Endothelial cell of umbilical vein (primary cell): ENCODE data around the gene AKAP13. TPM values are rescaled to one million over a fixed set of nuclear protein-coding genes. Genes with fewer than 3 reads are reported as not detected.

Experiments
- BruUV-seq: library from RNA; stranded (reverse); fragments of 400-500 nt; replicated peaks from 2 replicates; lab custom pipeline; 2021; lab: Mats Ljungman, UMichigan
- CTCF ChIA-PET: fragments of 300-600, 350-600 bp; sonication (Branson Sonifier 250); formaldehyde crosslinking; loops from one replicate; lab custom pipeline; 2021; ENCODE audit warnings: antibody characterized with exemption, inconsistent platforms; lab: Charles Lee
- POLR2A ChIA-PET: fragments of 300-600, 350-600 bp; sonication (Branson Sonifier 250); formaldehyde crosslinking; loops from one replicate; lab custom pipeline; 2021; ENCODE audit warnings: antibody characterized with exemption, inconsistent platforms; lab: Charles Lee
- DNase-seq: peaks from one replicate; pipeline ENCODE4 v3.0.0-alpha.2; 2011; ENCODE audit warnings: low read depth, low spot score
- FAIRE-seq: peaks from 2 replicates; lab custom pipeline; 2011; peaks lifted over from hg19 to GRCh38; lab: Jason Lieb, UNC
- H2AFZ ChIP-seq: 2 replicates; pipeline ENCODE4 v1.6.0; 2012; ENCODE audit warnings: low read depth, low read length, control low read depth, inconsistent platforms
- H3K27ac ChIP-seq: 2 replicates; pipeline ENCODE4 v1.5.1; 2011; ENCODE audit warnings: low read depth, mild to moderate bottlenecking, control low read depth, low read length, moderate library complexity; ENCODE audit not compliant: insufficient read depth
- H3K27me3 ChIP-seq, 2 experiments: 2 replicates each; pipeline versions ENCODE4 v1.6.0 to v1.6.1; 2011; ENCODE audit warnings: low read length in 2 of 2, mixed read lengths in 1 of 2; ENCODE audit not compliant: control insufficient read depth in 2 of 2, insufficient read depth in 2 of 2
- H3K36me3 ChIP-seq, 2 experiments: 2 replicates in 1 of 2; 3 replicates in 1 of 2; pipeline ENCODE4 v1.5.1; 2011; ENCODE audit warnings: low read length in 2 of 2, mild to moderate bottlenecking in 1 of 2, moderate library complexity in 1 of 2; ENCODE audit not compliant: control insufficient read depth in 2 of 2, insufficient read depth in 2 of 2; ENCODE audit errors: extremely low read depth in 1 of 2
- H3K4me1 ChIP-seq: 3 replicates; pipeline ENCODE4 v1.5.1; 2011; ENCODE audit warnings: mild to moderate bottlenecking, low read length; ENCODE audit not compliant: control insufficient read depth, insufficient read depth; ENCODE audit errors: extremely low read depth
- H3K4me2 ChIP-seq: 2 replicates; pipeline ENCODE4 v1.6.1; 2011; ENCODE audit warnings: low read length, control low read depth, mixed read lengths; ENCODE audit not compliant: insufficient read depth
- H3K4me3 ChIP-seq, 3 experiments: fragments of 200-600 bp in 1 of 3; sonication (generic), shearing (Covaris generic) in 1 of 3; replicated peaks in 1 of 3; 2 replicates each; pipeline ENCODE4 v1.5.1; 2011 to 2016; ENCODE audit warnings: control low read depth in 3 of 3, low read length in 3 of 3, mild to moderate bottlenecking in 2 of 3, inconsistent platforms in 1 of 3, low read depth in 1 of 3, moderate library complexity in 1 of 3; ENCODE audit not compliant: insufficient read depth in 1 of 3
- H3K79me2 ChIP-seq: 2 replicates; pipeline ENCODE4 v1.6.0; 2012; ENCODE audit warnings: low read length, inconsistent platforms; ENCODE audit not compliant: control insufficient read depth, insufficient read depth
- H3K9ac ChIP-seq: replicated peaks from 2 replicates; pipeline ENCODE3; 2011; ENCODE audit warnings: low read length, control low read depth; ENCODE audit not compliant: insufficient read depth; ENCODE audit errors: extremely low read depth
- H3K9me1 ChIP-seq: replicated peaks from 3 replicates; pipeline ENCODE4 v1.6.0; 2011; ENCODE audit warnings: mild to moderate bottlenecking, low read length; ENCODE audit not compliant: control insufficient read depth, insufficient read depth; ENCODE audit errors: extremely low read depth
- H3K9me3 ChIP-seq: replicated peaks from 2 replicates; pipeline ENCODE4 v1.5.1; 2012; ENCODE audit warnings: low read length, inconsistent platforms; ENCODE audit not compliant: control insufficient read depth, insufficient read depth
- H4K20me1 ChIP-seq: replicated peaks from 2 replicates; pipeline ENCODE3; 2011; ENCODE audit warnings: mild to moderate bottlenecking, low read length; ENCODE audit not compliant: control insufficient read depth, insufficient read depth; ENCODE audit errors: extremely low read depth
- CTCF ChIP-seq, 2 donors: IDR thresholded peaks; 1 replicate in 1 of 2; 2 replicates in 1 of 2; pipeline ENCODE4 v1.5.1; 2011; ENCODE audit warnings: low read length in 2 of 2, mild to moderate bottlenecking in 2 of 2, moderate library complexity in 2 of 2, control low read depth in 1 of 2, inconsistent platforms in 1 of 2, low read depth in 1 of 2; ENCODE audit not compliant: insufficient read depth in 1 of 2; ENCODE audit errors: extremely low read depth in 1 of 2
- EZH2 ChIP-seq: IDR thresholded peaks from 2 replicates; pipeline ENCODE4 v1.6.1; 2012; ENCODE audit warnings: borderline replicate concordance, low read depth, mild to moderate bottlenecking, moderate library complexity, low read length, inconsistent platforms; ENCODE audit not compliant: severe bottlenecking
- FOS ChIP-seq: IDR thresholded peaks from 2 replicates; pipeline ENCODE4 v1.6.1; 2011; ENCODE audit warnings: mild to moderate bottlenecking, low read length, moderate library complexity, borderline replicate concordance; ENCODE audit not compliant: insufficient read depth
- GATA2 ChIP-seq: IDR thresholded peaks from 2 replicates; pipeline ENCODE4 v1.7.0; 2011; ENCODE audit warnings: low read depth, mild to moderate bottlenecking, moderate library complexity, mixed read lengths, low read length; ENCODE audit not compliant: insufficient read length, insufficient read depth
- JUN ChIP-seq: IDR thresholded peaks from 2 replicates; pipeline ENCODE4 v1.6.1; 2011; ENCODE audit warnings: borderline replicate concordance, low read depth; ENCODE audit not compliant: insufficient read length, insufficient read depth
- MAX ChIP-seq: IDR thresholded peaks from 2 replicates; pipeline ENCODE4 v1.6.1; 2011; ENCODE audit not compliant: insufficient read depth, insufficient read length
- MYC ChIP-seq: IDR thresholded peaks from one replicate; pipeline ENCODE4 v1.6.1; 2011; ENCODE audit warnings: mild to moderate bottlenecking, low read depth, low read length
- POLR2A ChIP-seq: IDR thresholded peaks from 2 replicates; pipeline ENCODE4 v1.6.1; 2012; ENCODE audit warnings: low read depth, mild to moderate bottlenecking, control low read depth, low read length
- POLR2AphosphoS5 ChIP-seq: IDR thresholded peaks from 2 replicates; pipeline ENCODE4 v1.6.1; 2012; ENCODE audit warnings: low read depth, mild to moderate bottlenecking, control low read depth, low read length, moderate library complexity; ENCODE audit not compliant: insufficient read depth
- dilution Hi-C: fragments of 300-500 bp; cut with MboI; formaldehyde crosslinking; loops from one replicate; pipeline ENCODE4 v1.15.0; 2019; ENCODE audit warnings: low sequenced_read_pairs; ENCODE audit not compliant: extremely low pct_ligation_motif_present
- intact Hi-C: fragments of 100-400 bp; cut with micrococcal nuclease; formaldehyde crosslinking; loops from one replicate; pipeline ENCODE4 v1.10.0; 2022
- polyA plus RNA-seq, 4 experiments: library from polyadenylated mRNA; depleted of rRNA in 3 of 4; stranded (reverse) in 3 of 4; unstranded in 1 of 4; fragments of >200 nt; gene quantifications; 2 replicates each; pipeline versions ENCODE4 v1.2.1 to v1.2.3, GENCODE V29; 2011 to 2012; ENCODE audit warnings: missing spikeins in 1 of 4
- total RNA-seq: library from RNA; stranded (reverse); gene quantifications from 2 replicates; pipeline ENCODE4 v1.2.3, GENCODE V29; 2021

The AKAP13 gene
- total and polyA plus RNA-seq, 2 donors (not counting 3 experiments of a cell fraction or from before 2014, with no cell fraction given) = 22.8 to 87.8 TPM

GRCh38 chr15:85496151-85496550 lies 115.7 kb downstream of the AKAP13 start:
- POLR2A ChIA-PET = no interaction called here
- FAIRE-seq = no peak
- no TSS peak for BruUV-seq

More at GRCh38 chr15:85496151-85496550, 115.7 kb downstream of the AKAP13 start:
- intact Hi-C loops (loop anchor here (10.0 kb wide), 1 partner anchor 209 kb away; no protein-coding TSS in a partner anchor), dilution Hi-C loops (no loop called here)
- Histone ChIP-seq H3K79me2 (peaks cover 28% of the 10 kb centered on the region), H4K20me1 (no peaks in the 10 kb centered on the region), H3K4me1 (peaks cover 27% of the 10 kb centered on the region), H3K4me2 (no peak overlapping the region), H3K36me3 (no peaks in the 10 kb centered on the region), H3K9me3 (no peaks in the 10 kb centered on the region), H3K9ac (no peak overlapping the region), H3K27me3 (no peaks in the 10 kb centered on the region), H3K27ac (no peak overlapping the region), H2AFZ (no peak overlapping the region), H3K4me3 (no peak overlapping the region), H3K9me1 (no peaks in the 10 kb centered on the region)
- DNase-seq = no peak
- CTCF ChIA-PET = no interaction called here
- TF ChIP-seq FOS = no peak
- no peak for TF ChIP-seq MAX
- no peak for TF ChIP-seq POLR2AphosphoS5
- TF ChIP-seq CTCF (IDR thresholded peaks at IDR 0.05; ENCODE audit: extremely low read depth in 1 of 2, insufficient read depth in 1 of 2, low read depth in 1 of 2, low read length in 2 of 2) = no peak
- no peak for TF ChIP-seq EZH2
- TF ChIP-seq POLR2A = no peak
- no peak for TF ChIP-seq MYC
- TF ChIP-seq JUN = no peak
- TF ChIP-seq GATA2 = no peak
